ENCODE data around the gene RFWD3. TPM values are rescaled to one million over a fixed set of nuclear protein-coding genes. Genes with fewer than 3 reads are reported as not detected.
A peak's percentile ranks its signal among the peaks of the same experiment; 100 is the strongest.

RFWD3 gene, protein sequence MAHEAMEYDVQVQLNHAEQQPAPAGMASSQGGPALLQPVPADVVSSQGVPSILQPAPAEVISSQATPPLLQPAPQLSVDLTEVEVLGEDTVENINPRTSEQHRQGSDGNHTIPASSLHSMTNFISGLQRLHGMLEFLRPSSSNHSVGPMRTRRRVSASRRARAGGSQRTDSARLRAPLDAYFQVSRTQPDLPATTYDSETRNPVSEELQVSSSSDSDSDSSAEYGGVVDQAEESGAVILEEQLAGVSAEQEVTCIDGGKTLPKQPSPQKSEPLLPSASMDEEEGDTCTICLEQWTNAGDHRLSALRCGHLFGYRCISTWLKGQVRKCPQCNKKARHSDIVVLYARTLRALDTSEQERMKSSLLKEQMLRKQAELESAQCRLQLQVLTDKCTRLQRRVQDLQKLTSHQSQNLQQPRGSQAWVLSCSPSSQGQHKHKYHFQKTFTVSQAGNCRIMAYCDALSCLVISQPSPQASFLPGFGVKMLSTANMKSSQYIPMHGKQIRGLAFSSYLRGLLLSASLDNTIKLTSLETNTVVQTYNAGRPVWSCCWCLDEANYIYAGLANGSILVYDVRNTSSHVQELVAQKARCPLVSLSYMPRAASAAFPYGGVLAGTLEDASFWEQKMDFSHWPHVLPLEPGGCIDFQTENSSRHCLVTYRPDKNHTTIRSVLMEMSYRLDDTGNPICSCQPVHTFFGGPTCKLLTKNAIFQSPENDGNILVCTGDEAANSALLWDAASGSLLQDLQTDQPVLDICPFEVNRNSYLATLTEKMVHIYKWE
- 35.2 and 51.8 TPM in 2 replicates for total RNA-seq (ENCODE audit: low replicate concordance)
- long read RNA-seq, full-length matches to known transcripts = 15 of 30 reads
- long read RNA-seq, partial matches to known transcripts = 12 of 30 reads
- long read RNA-seq, other reads (novel, unspliced or antisense) = 3 of 30 reads

GRCh38 chr16:74666425-74667254 is at the start of gene RFWD3:
TSS of gene RFWD3 (minus strand) at chr16:74666877. CDS start at chr16:74661449, 5,428 bp downstream.
- TF ChIP-seq CTCF (conservative IDR thresholded peaks at IDR 0.05) = no peak
- H3K27me3 Mint-ChIP-seq = no peaks in the 10 kb centered on the region
- peaks cover 7% of the 10 kb centered on the region for H3K9me3 Mint-ChIP-seq
- peaks cover 17% of the 10 kb centered on the region for H3K36me3 Mint-ChIP-seq
- DNase-seq (ENCODE audit: extremely low spot score, unreplicated experiment) = peak; percentile 95
- H3K4me1 Mint-ChIP-seq (ENCODE audit: unreplicated experiment) = peaks cover 15% of the 10 kb centered on the region
- H3K27ac Mint-ChIP-seq = peak within 1 kb of the TSS; percentile 98
- peak within 1 kb of the TSS; percentile 99 for H3K4me3 Mint-ChIP-seq

GRCh38 chr16:74716355-74716754 is 49.7 kb upstream of the RFWD3 start:
- Mint-ChIP-seq H3K27ac (no peak overlapping the region), H3K9me3 (no peaks in the 10 kb centered on the region), H3K4me3 (no peak overlapping the region), H3K36me3 (no peaks in the 10 kb centered on the region), H3K27me3 (no peaks in the 10 kb centered on the region), H3K4me1 (ENCODE audit: unreplicated experiment) (no peaks in the 10 kb centered on the region)
- no peak for DNase-seq (ENCODE audit: extremely low spot score, unreplicated experiment)
- no peak for TF ChIP-seq CTCF (conservative IDR thresholded peaks at IDR 0.05)

DNA sequence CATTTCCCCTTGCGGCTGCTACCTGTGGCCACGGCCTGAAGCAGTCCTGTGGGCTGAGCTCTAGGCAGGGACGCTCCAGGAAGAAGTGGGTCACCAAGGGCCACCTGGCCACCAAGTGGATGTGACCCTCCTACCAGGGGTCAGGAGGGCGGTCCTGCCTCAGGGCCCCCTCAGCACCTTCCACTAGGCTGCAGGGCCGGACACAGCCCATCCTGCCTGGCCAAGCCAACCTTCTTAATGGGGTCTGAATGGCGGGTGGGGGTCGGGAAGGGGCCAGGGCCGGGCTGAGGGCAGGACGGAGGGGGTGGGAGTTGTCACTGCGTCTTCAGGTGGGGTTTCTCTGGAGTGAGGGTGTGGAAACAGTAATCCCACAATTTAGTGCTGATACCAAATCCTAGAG is 47.2 kb upstream of the RFWD3 start:
- DNase-seq (ENCODE audit: extremely low spot score, unreplicated experiment) = no peak
- H3K36me3 Mint-ChIP-seq = no peaks in the 10 kb centered on the region
- H3K9me3 Mint-ChIP-seq = no peaks in the 10 kb centered on the region

DNA sequence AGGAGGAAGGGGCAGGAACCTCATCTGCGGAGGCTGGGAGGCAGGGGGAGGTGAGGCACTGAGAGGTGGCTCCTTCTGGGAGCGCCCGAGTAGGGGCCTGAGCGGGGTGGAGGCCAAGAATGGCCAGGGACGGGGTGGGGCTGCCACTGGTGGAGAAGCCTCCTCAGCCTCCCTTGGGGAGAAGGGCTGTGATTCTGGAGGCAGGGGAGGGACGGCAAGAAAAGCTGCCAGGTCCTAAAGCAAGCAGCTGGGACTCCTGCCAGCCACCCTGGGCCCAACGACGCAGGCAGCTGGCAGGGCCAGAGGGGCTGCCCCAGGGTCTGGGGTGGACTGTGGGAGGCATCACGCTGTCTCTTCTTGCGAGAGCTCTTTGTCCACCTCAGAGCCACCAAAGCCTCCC is 46.6 kb upstream of the RFWD3 start:
- Mint-ChIP-seq H3K4me1 (ENCODE audit: unreplicated experiment) (peaks cover 4% of the 10 kb centered on the region), H3K4me3 (no peak overlapping the region), H3K27ac (no peak overlapping the region), H3K36me3 (no peaks in the 10 kb centered on the region), H3K27me3 (peaks cover under 1% of the 10 kb centered on the region), H3K9me3 (no peaks in the 10 kb centered on the region)
- DNase-seq (ENCODE audit: extremely low spot score, unreplicated experiment) = no peak
- no peak for TF ChIP-seq CTCF (conservative IDR thresholded peaks at IDR 0.05)

More for the DNA sequence above, 47.2 kb upstream of the RFWD3 start:
- no peak for TF ChIP-seq CTCF (conservative IDR thresholded peaks at IDR 0.05)
- Mint-ChIP-seq H3K27me3 (no peaks in the 10 kb centered on the region), H3K4me1 (ENCODE audit: unreplicated experiment) (peaks cover 4% of the 10 kb centered on the region), H3K4me3 (no peak overlapping the region), H3K27ac (no peak overlapping the region)

DNA sequence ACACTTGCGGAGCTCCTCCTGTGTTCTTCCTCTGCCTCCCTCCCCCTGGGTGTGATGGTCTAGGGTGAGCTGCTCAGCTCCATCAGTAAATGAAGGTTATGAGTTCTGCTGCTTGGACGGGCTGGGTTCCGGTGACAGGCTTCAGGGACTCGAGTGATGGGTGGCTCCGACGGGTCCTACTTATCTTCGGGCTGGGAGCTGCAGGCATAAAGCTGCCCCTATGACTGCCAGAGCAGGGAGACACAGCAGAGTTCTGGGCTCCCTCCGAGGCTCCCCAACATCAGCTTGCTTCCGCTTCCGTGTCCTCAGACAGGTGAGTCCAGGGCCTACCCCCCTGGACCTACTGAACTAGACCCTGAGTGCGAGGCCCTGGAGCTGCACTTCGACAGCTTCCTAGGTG is 45.3 kb upstream of the RFWD3 start:
- no peak for TF ChIP-seq CTCF (conservative IDR thresholded peaks at IDR 0.05)
- Mint-ChIP-seq H3K27ac (no peak overlapping the region), H3K4me3 (no peak overlapping the region), H3K27me3 (peaks cover 4% of the 10 kb centered on the region), H3K36me3 (no peaks in the 10 kb centered on the region), H3K4me1 (ENCODE audit: unreplicated experiment) (peaks cover 4% of the 10 kb centered on the region), H3K9me3 (no peaks in the 10 kb centered on the region)
- no peak for DNase-seq (ENCODE audit: extremely low spot score, unreplicated experiment)

Data from type B pancreatic cell (in vitro differentiated cells).